HPDE6-E6E7 (cell line): ENCODE measurements around the gene MAML2.

ENCODE experiments used
- DNase-seq: peaks from one replicate; pipeline ENCODE4 v3.0.0; 2011; ENCODE audit warnings: missing footprints; ENCODE audit errors: extremely low spot score

MAML2 gene

GRCh38 chr11:96339706-96340554, 3.1 kb downstream of the MAML2 start:
- no peak for DNase-seq

GRCh38 chr11:96338910-96339705, 3.9 kb downstream of the MAML2 start:
- no peak for DNase-seq

GRCh38 chr11:96337541-96338431, 5.2 kb downstream of the MAML2 start:
- no peak for DNase-seq

- DNase-seq = no peak
Observed at GRCh38 chr11:96335388-96335787, 7.6 kb downstream of the MAML2 start.

- DNase-seq = no peak
Observed at GRCh38 chr11:96334219-96334618, 8.8 kb downstream of the MAML2 start.

- no peak for DNase-seq
Observed at GRCh38 chr11:96333191-96333719, 9.7 kb downstream of the MAML2 start.

GRCh38 chr11:96332126-96332771, 10.7 kb downstream of the MAML2 start:
- DNase-seq = no peak

- no peak for DNase-seq
Observed at GRCh38 chr11:96331699-96332116, 11.3 kb downstream of the MAML2 start.

- no peak for DNase-seq
Observed at GRCh38 chr11:96330511-96330859, 12.5 kb downstream of the MAML2 start.

- no peak for DNase-seq
Observed at GRCh38 chr11:96329855-96330510, 13.0 kb downstream of the MAML2 start.

GRCh38 chr11:96329419-96329818, 13.6 kb downstream of the MAML2 start:
- no peak for DNase-seq

GRCh38 chr11:96328395-96329010, 14.5 kb downstream of the MAML2 start:
- no peak for DNase-seq

GRCh38 chr11:96326959-96327358, 16.0 kb downstream of the MAML2 start:
- DNase-seq = no peak

- no peak for DNase-seq
Observed at GRCh38 chr11:96324912-96325311, 18.1 kb downstream of the MAML2 start.

- DNase-seq = no peak
Observed at GRCh38 chr11:96323642-96323985, 19.4 kb downstream of the MAML2 start.

- DNase-seq = no peak
Observed at GRCh38 chr11:96322775-96323641, 20.0 kb downstream of the MAML2 start.

GRCh38 chr11:96321091-96321490, 21.9 kb downstream of the MAML2 start:
- DNase-seq = no peak

GRCh38 chr11:96319898-96320656, 22.9 kb downstream of the MAML2 start:
- no peak for DNase-seq

- no peak for DNase-seq
Observed at GRCh38 chr11:96318850-96319249, 24.1 kb downstream of the MAML2 start.
